WTC11 (cell line): ENCODE measurements around the gene OR51M1. TPM values are rescaled to one million over a fixed set of nuclear protein-coding genes. Genes with fewer than 3 reads are reported as not detected.

Experiments used
- ATAC-seq: fragments of 200-7000 bp; cut with Tn5 transposase; 2 replicates; pipeline ENCODE4 v1.10.0; 2021; ENCODE audit warnings: mild to moderate bottlenecking, moderate library complexity
- CTCF ChIA-PET: fragments of 300-600 bp; sonication (Branson Sonifier 250); formaldehyde crosslinking; loops from one replicate; lab custom pipeline; 2021; ENCODE audit warnings: antibody characterized with exemption; lab: Charles Lee
- POLR2A ChIA-PET: fragments of 350-600 bp; sonication (Branson Sonifier 250); formaldehyde crosslinking; loops from one replicate; lab custom pipeline; 2021; ENCODE audit warnings: antibody characterized with exemption; lab: Charles Lee
- DNase-seq: peaks from one replicate; pipeline ENCODE4 v3.0.0; 2021; ENCODE audit warnings: low spot score
- H3K27ac Mint-ChIP-seq: 2 replicates; pipeline ENCODE4 v1.8.0; 2021; ENCODE audit warnings: mixed read lengths
- H3K27me3 Mint-ChIP-seq: 2 replicates; pipeline ENCODE4 v1.8.0; 2021; ENCODE audit warnings: low read depth, mild to moderate bottlenecking, moderate library complexity, mixed read lengths
- H3K36me3 Mint-ChIP-seq: 2 replicates; pipeline ENCODE4 v1.8.0; 2021; ENCODE audit warnings: mixed read lengths
- H3K4me1 Mint-ChIP-seq: 2 replicates; pipeline ENCODE4 v1.8.0; 2022; ENCODE audit warnings: mixed read lengths
- H3K4me3 Mint-ChIP-seq: 2 replicates; pipeline ENCODE4 v1.8.0; 2021; ENCODE audit warnings: mild to moderate bottlenecking, moderate library complexity, mixed read lengths
- H3K9me3 Mint-ChIP-seq: 2 replicates; pipeline ENCODE4 v1.8.0; 2021; ENCODE audit warnings: mixed read lengths
- CBFB ChIP-seq: sonication (generic); formaldehyde crosslinking; IDR thresholded peaks from 2 replicates; pipeline ENCODE4 v1.8.1; 2022; ENCODE audit warnings: mild to moderate bottlenecking, low read depth, missing genetic modification reagents
- E2F5 ChIP-seq: sonication (generic); formaldehyde crosslinking; IDR thresholded peaks from 2 replicates; pipeline ENCODE4 v1.8.1; 2022; ENCODE audit warnings: mild to moderate bottlenecking, moderate library complexity, missing genetic modification reagents
- GRHL2 ChIP-seq: fragments of 250-450 bp; sonication (Bioruptor Pico); IDR thresholded peaks from 2 replicates; pipeline ENCODE4 v1.8.0; 2022; ENCODE audit warnings: mild to moderate bottlenecking, moderate library complexity; ENCODE audit not compliant: insufficient replicate concordance, severe bottlenecking
- JAZF1 ChIP-seq: fragments of 250-450 bp; sonication (Bioruptor Pico); IDR thresholded peaks from 2 replicates; pipeline ENCODE4 v1.9.0; 2021; ENCODE audit warnings: moderate library complexity, mild to moderate bottlenecking, inconsistent platforms
- JUN ChIP-seq: sonication (generic); formaldehyde crosslinking; IDR thresholded peaks from 2 replicates; pipeline ENCODE4 v1.8.0; 2023; ENCODE audit warnings: mild to moderate bottlenecking, missing genetic modification reagents
- NFE2L1 ChIP-seq: sonication (generic); formaldehyde crosslinking; IDR thresholded peaks from 2 replicates; pipeline ENCODE4 v1.8.1; 2023; ENCODE audit warnings: missing genetic modification reagents
- TEAD1 ChIP-seq: sonication (generic); formaldehyde crosslinking; IDR thresholded peaks from 2 replicates; pipeline ENCODE4 v1.8.0; 2022; ENCODE audit warnings: mild to moderate bottlenecking, missing genetic modification reagents
- TP53 ChIP-seq: sonication (generic); formaldehyde crosslinking; IDR thresholded peaks from 2 replicates; pipeline ENCODE4 v1.8.1; 2023; ENCODE audit warnings: mild to moderate bottlenecking, missing genetic modification reagents
- USF1 ChIP-seq: sonication (generic); formaldehyde crosslinking; IDR thresholded peaks from 2 replicates; pipeline ENCODE4 v1.8.0; 2022; ENCODE audit warnings: mild to moderate bottlenecking, missing genetic modification reagents
- ZBTB21 ChIP-seq: sonication (generic); formaldehyde crosslinking; IDR thresholded peaks from 2 replicates; pipeline ENCODE4 v1.8.1; 2023; ENCODE audit warnings: mild to moderate bottlenecking, missing genetic modification reagents, borderline replicate concordance
- ZNF138 ChIP-seq: sonication (generic); formaldehyde crosslinking; conservative IDR thresholded peaks from 2 replicates; pipeline ENCODE4 v1.8.1; 2022; ENCODE audit warnings: mild to moderate bottlenecking, moderate library complexity, missing genetic modification reagents
- ZSCAN18 ChIP-seq: fragments of 250-450 bp; sonication (Bioruptor Pico); IDR thresholded peaks from 2 replicates; pipeline ENCODE4 v2.1.2; 2022; ENCODE audit warnings: mild to moderate bottlenecking, moderate library complexity
- total RNA-seq: library from RNA; stranded (reverse); gene quantifications from 3 replicates; pipeline ENCODE4 v1.2.3, GENCODE V29; 2021
- TF ChIP-seq, protein P1 (sequence below): sonication (generic); formaldehyde crosslinking; IDR thresholded peaks from 2 replicates; pipeline ENCODE4 v1.8.0; 2022; ENCODE audit warnings: mild to moderate bottlenecking, missing genetic modification reagents
- TF ChIP-seq, protein P2 (sequence below): fragments of 250-450 bp; sonication (Bioruptor Pico); IDR thresholded peaks from 2 replicates; pipeline ENCODE4 v1.9.0; 2021; ENCODE audit warnings: mild to moderate bottlenecking, borderline replicate concordance
- TF ChIP-seq, protein P3 (sequence below): fragments of 250-450 bp; sonication (Bioruptor Pico); IDR thresholded peaks from 2 replicates; pipeline ENCODE4 v1.9.0; 2021; ENCODE audit warnings: moderate library complexity, mild to moderate bottlenecking, inconsistent platforms, borderline replicate concordance
- TF ChIP-seq, protein P4 (sequence below): sonication (generic); formaldehyde crosslinking; IDR thresholded peaks from 2 replicates; pipeline ENCODE4 v1.8.1; 2023; ENCODE audit warnings: mild to moderate bottlenecking, missing genetic modification reagents, borderline replicate concordance

The OR51M1 gene
- total RNA-seq, 1 experiment from 2014 or later, result not detected

GRCh38 chr11:5394091-5394490 is 10.5 kb downstream of the OR51M1 start:
- Mint-ChIP-seq H3K4me3 (no peak overlapping the region), H3K4me1 (peaks cover 5% of the 10 kb centered on the region; the same call in 1 of the 2 replicates), H3K36me3 (no peaks in the 10 kb centered on the region)
- ATAC-seq, result no peak
- POLR2A ChIA-PET, result no interaction called here
- DNase-seq, result no peak
- CTCF ChIA-PET, result no interaction called here
- TF ChIP-seq E2F5 (CRISPR knock-in tag), result no peak
- TF ChIP-seq, all 79 proteins: peak for 0
- H3K27me3 Mint-ChIP-seq, result no peaks in the 10 kb centered on the region
- peaks cover 3% of the 10 kb centered on the region; the same call in 1 of the 2 replicates for H3K9me3 Mint-ChIP-seq
- H3K27ac Mint-ChIP-seq, result no peak overlapping the region

DNA sequence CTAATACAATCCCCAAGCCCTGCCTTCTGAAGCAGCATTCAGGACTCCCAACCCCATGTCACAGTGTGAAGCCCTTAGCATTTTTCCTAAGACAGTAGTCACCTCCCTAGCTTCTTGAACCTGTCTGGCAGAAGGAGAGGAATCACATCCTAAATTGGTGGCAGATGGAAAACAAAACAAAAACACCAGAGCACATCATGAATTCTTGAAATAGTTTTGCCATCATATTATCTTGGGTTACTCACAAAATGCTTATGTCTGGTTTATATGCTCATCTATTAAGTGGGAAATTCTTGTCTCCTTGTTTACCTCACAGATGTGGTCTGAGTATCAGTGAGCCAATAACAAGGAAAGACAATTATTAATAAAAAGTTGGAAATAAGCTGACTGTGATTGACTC is 15.3 kb downstream of the OR51M1 start:
- Mint-ChIP-seq H3K9me3 (peaks cover 10% of the 10 kb centered on the region), H3K27ac (no peak overlapping the region), H3K4me1 (peaks cover 6% of the 10 kb centered on the region; the same call in 1 of the 2 replicates), H3K36me3 (peaks cover 2% of the 10 kb centered on the region; the same call in 1 of the 2 replicates), H3K27me3 (no peaks in the 10 kb centered on the region), H3K4me3 (no peak overlapping the region)
- DNase-seq, result no peak
- TF ChIP-seq, protein P1, sequence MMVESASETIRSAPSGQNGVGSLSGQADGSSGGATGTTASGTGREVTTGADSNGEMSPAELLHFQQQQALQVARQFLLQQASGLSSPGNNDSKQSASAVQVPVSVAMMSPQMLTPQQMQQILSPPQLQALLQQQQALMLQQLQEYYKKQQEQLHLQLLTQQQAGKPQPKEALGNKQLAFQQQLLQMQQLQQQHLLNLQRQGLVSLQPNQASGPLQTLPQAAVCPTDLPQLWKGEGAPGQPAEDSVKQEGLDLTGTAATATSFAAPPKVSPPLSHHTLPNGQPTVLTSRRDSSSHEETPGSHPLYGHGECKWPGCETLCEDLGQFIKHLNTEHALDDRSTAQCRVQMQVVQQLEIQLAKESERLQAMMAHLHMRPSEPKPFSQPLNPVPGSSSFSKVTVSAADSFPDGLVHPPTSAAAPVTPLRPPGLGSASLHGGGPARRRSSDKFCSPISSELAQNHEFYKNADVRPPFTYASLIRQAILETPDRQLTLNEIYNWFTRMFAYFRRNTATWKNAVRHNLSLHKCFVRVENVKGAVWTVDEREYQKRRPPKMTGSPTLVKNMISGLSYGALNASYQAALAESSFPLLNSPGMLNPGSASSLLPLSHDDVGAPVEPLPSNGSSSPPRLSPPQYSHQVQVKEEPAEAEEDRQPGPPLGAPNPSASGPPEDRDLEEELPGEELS (CRISPR knock-in tag), result no peak
- TF ChIP-seq ZBTB21 (CRISPR knock-in tag) (no peak), TP53 (CRISPR knock-in tag) (no peak), JAZF1 (CRISPR knock-in tag) (no peak), GRHL2 (no peak), USF1 (CRISPR knock-in tag) (no peak)
- TF ChIP-seq, protein P2, sequence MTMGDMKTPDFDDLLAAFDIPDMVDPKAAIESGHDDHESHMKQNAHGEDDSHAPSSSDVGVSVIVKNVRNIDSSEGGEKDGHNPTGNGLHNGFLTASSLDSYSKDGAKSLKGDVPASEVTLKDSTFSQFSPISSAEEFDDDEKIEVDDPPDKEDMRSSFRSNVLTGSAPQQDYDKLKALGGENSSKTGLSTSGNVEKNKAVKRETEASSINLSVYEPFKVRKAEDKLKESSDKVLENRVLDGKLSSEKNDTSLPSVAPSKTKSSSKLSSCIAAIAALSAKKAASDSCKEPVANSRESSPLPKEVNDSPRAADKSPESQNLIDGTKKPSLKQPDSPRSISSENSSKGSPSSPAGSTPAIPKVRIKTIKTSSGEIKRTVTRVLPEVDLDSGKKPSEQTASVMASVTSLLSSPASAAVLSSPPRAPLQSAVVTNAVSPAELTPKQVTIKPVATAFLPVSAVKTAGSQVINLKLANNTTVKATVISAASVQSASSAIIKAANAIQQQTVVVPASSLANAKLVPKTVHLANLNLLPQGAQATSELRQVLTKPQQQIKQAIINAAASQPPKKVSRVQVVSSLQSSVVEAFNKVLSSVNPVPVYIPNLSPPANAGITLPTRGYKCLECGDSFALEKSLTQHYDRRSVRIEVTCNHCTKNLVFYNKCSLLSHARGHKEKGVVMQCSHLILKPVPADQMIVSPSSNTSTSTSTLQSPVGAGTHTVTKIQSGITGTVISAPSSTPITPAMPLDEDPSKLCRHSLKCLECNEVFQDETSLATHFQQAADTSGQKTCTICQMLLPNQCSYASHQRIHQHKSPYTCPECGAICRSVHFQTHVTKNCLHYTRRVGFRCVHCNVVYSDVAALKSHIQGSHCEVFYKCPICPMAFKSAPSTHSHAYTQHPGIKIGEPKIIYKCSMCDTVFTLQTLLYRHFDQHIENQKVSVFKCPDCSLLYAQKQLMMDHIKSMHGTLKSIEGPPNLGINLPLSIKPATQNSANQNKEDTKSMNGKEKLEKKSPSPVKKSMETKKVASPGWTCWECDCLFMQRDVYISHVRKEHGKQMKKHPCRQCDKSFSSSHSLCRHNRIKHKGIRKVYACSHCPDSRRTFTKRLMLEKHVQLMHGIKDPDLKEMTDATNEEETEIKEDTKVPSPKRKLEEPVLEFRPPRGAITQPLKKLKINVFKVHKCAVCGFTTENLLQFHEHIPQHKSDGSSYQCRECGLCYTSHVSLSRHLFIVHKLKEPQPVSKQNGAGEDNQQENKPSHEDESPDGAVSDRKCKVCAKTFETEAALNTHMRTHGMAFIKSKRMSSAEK (CRISPR knock-in tag), result no peak
- CTCF ChIA-PET, result no interaction called here
- POLR2A ChIA-PET, result no interaction called here
- peak; percentile 46 for ATAC-seq

DNA sequence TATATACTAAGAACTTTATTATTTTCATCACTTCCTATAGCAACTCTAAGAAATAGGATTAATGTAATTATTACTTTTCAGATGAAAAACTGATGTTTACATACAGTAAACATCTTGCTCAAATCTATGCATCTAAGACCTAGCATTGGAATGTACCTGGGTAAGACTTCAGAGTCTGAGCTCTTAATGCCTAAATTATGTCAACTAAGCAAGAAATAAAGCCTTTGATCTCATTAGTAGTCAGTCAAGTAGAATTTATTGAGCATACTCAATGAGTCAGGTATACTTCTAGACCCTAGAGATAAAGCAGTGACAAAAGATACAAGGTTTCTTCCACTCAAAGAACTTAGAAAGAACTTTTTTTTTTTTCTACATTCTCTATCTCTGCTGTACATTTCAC is 21.6 kb downstream of the OR51M1 start:
- Mint-ChIP-seq H3K4me3 (no peak overlapping the region), H3K4me1 (no peaks in the 10 kb centered on the region), H3K36me3 (peaks cover 2% of the 10 kb centered on the region; the same call in 1 of the 2 replicates), H3K27ac (no peak overlapping the region), H3K9me3 (peaks cover 14% of the 10 kb centered on the region), H3K27me3 (0 out of 2 replicates have a peak, but pooled peaks cover 3% of the 10 kb centered on the region)
- ChIA-PET POLR2A (no interaction called here), CTCF (no interaction called here)
- DNase-seq (no peak), ATAC-seq (no peak)
- TF ChIP-seq GRHL2 (no peak), ZSCAN18 (CRISPR knock-in tag) (no peak), ZNF138 (CRISPR knock-in tag) (no peak), JUN (CRISPR knock-in tag) (no peak), TEAD1 (CRISPR knock-in tag) (no peak), ZBTB21 (CRISPR knock-in tag) (no peak), CBFB (no peak), USF1 (CRISPR knock-in tag) (no peak), NFE2L1 (no peak)
- TF ChIP-seq, protein P3, sequence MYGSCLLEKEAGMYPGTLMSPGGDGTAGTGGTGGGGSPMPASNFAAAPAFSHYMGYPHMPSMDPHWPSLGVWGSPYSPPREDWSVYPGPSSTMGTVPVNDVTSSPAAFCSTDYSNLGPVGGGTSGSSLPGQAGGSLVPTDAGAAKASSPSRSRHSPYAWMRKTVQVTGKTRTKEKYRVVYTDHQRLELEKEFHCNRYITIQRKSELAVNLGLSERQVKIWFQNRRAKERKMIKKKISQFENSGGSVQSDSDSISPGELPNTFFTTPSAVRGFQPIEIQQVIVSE (CRISPR knock-in tag), result no peak
- TF ChIP-seq, protein P4, sequence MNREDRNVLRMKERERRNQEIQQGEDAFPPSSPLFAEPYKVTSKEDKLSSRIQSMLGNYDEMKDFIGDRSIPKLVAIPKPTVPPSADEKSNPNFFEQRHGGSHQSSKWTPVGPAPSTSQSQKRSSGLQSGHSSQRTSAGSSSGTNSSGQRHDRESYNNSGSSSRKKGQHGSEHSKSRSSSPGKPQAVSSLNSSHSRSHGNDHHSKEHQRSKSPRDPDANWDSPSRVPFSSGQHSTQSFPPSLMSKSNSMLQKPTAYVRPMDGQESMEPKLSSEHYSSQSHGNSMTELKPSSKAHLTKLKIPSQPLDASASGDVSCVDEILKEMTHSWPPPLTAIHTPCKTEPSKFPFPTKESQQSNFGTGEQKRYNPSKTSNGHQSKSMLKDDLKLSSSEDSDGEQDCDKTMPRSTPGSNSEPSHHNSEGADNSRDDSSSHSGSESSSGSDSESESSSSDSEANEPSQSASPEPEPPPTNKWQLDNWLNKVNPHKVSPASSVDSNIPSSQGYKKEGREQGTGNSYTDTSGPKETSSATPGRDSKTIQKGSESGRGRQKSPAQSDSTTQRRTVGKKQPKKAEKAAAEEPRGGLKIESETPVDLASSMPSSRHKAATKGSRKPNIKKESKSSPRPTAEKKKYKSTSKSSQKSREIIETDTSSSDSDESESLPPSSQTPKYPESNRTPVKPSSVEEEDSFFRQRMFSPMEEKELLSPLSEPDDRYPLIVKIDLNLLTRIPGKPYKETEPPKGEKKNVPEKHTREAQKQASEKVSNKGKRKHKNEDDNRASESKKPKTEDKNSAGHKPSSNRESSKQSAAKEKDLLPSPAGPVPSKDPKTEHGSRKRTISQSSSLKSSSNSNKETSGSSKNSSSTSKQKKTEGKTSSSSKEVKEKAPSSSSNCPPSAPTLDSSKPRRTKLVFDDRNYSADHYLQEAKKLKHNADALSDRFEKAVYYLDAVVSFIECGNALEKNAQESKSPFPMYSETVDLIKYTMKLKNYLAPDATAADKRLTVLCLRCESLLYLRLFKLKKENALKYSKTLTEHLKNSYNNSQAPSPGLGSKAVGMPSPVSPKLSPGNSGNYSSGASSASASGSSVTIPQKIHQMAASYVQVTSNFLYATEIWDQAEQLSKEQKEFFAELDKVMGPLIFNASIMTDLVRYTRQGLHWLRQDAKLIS (CRISPR knock-in tag), result no peak
